Measurements from ENCODE around the gene CHST15. TPM values are rescaled to one million over a fixed set of nuclear protein-coding genes. Genes with fewer than 3 reads are reported as not detected.

Gene CHST15
- total RNA-seq, 6 experiments from 2014 or later: 0.88 to 8.7 (median 1.1) TPM

DNA sequence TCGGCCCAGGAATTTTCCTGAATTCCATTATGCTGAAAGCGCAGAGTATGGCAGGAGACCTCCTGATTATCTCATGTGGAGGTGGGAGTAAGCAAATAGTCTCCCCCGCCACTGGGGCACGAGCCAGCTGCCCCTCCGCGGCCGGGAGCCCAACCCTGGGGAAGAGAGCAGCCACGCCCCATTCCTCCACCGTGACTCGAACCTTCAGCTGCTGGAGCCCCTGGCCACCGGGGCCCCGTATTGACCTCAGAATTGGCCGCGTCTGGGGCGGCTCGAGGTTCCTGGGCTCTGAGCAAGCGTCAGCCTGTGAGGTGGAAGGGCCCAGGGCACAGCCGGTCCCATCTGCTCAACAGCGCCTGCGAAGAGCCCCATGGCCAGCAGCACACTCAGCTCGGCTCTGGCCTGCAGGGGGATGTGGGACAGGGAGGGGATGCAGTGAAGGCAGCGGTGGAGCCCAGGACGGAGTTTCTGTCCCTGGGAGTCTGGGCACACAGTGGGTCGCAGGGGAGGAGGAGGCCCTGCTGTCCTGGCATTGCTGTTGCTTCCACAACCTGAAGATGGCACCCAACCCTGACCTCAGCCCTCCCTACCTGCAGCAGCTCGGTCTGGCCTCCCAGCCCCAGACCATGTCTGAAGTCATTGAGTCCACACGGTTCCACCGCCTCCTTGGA is 97.8 kb downstream of the CHST15 start:
- Mint-ChIP-seq H3K27ac (peak overlapping the region; percentile 96), H3K36me3 (ENCODE audit: low read depth) (peaks cover 5% of the 10 kb centered on the region; the same call in 1 of the 2 replicates), H3K9me3 (no peaks in the 10 kb centered on the region), H3K4me1 (ENCODE audit: low read depth) (peaks cover 44% of the 10 kb centered on the region), H3K27me3 (ENCODE audit: insufficient read depth) (peaks cover 20% of the 10 kb centered on the region), H3K4me3 (peak overlapping the region; percentile 79)
- TF ChIP-seq, protein P1, sequence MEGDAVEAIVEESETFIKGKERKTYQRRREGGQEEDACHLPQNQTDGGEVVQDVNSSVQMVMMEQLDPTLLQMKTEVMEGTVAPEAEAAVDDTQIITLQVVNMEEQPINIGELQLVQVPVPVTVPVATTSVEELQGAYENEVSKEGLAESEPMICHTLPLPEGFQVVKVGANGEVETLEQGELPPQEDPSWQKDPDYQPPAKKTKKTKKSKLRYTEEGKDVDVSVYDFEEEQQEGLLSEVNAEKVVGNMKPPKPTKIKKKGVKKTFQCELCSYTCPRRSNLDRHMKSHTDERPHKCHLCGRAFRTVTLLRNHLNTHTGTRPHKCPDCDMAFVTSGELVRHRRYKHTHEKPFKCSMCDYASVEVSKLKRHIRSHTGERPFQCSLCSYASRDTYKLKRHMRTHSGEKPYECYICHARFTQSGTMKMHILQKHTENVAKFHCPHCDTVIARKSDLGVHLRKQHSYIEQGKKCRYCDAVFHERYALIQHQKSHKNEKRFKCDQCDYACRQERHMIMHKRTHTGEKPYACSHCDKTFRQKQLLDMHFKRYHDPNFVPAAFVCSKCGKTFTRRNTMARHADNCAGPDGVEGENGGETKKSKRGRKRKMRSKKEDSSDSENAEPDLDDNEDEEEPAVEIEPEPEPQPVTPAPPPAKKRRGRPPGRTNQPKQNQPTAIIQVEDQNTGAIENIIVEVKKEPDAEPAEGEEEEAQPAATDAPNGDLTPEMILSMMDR (IDR thresholded peaks at IDR 0.05): peak; percentile 71
- DNase-seq: peak; percentile 90

DNA sequence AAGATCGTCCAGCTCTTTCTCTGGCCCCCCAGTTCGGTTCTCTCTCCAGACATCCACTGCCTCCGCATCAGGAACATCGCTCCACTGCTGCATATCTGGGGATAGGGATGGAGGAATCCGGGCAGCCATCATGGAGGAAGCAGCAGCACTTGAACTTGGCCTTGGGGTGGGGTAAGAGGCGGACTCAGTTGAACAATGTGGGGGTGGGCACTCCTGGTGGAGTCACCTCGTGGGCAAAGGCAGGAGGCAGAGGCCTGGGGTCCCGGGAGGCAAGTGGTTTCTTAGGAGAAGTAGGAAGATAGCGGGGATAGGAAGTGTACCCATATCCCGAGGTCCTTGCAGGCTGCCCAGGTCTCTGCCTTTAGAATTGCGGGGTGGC is 98.3 kb downstream of the CHST15 start:
- TF ChIP-seq, protein P1 (IDR thresholded peaks at IDR 0.05): no peak
- Mint-ChIP-seq H3K27ac (peak overlapping the region; percentile 96), H3K4me3 (peak overlapping the region; percentile 79), H3K27me3 (ENCODE audit: insufficient read depth) (peaks cover 24% of the 10 kb centered on the region), H3K4me1 (ENCODE audit: low read depth) (peaks cover 43% of the 10 kb centered on the region), H3K9me3 (no peaks in the 10 kb centered on the region), H3K36me3 (ENCODE audit: low read depth) (peaks cover 5% of the 10 kb centered on the region; the same call in 1 of the 2 replicates)
- no peak for DNase-seq

GRCh38 chr10:123994417-123995081 is 98.8 kb downstream of the CHST15 start:
- H3K4me3 Mint-ChIP-seq: peak overlapping the region; percentile 79
- peak; percentile 92 for DNase-seq
- H3K36me3 Mint-ChIP-seq (ENCODE audit: low read depth): peaks cover 5% of the 10 kb centered on the region; the same call in 1 of the 2 replicates
- TF ChIP-seq, protein P1 (IDR thresholded peaks at IDR 0.05): peak; percentile 100
- H3K27me3 Mint-ChIP-seq (ENCODE audit: insufficient read depth): peaks cover 26% of the 10 kb centered on the region
- peaks cover 43% of the 10 kb centered on the region for H3K4me1 Mint-ChIP-seq (ENCODE audit: low read depth)
- H3K9me3 Mint-ChIP-seq: no peaks in the 10 kb centered on the region
- H3K27ac Mint-ChIP-seq: peak overlapping the region; percentile 96

DNA sequence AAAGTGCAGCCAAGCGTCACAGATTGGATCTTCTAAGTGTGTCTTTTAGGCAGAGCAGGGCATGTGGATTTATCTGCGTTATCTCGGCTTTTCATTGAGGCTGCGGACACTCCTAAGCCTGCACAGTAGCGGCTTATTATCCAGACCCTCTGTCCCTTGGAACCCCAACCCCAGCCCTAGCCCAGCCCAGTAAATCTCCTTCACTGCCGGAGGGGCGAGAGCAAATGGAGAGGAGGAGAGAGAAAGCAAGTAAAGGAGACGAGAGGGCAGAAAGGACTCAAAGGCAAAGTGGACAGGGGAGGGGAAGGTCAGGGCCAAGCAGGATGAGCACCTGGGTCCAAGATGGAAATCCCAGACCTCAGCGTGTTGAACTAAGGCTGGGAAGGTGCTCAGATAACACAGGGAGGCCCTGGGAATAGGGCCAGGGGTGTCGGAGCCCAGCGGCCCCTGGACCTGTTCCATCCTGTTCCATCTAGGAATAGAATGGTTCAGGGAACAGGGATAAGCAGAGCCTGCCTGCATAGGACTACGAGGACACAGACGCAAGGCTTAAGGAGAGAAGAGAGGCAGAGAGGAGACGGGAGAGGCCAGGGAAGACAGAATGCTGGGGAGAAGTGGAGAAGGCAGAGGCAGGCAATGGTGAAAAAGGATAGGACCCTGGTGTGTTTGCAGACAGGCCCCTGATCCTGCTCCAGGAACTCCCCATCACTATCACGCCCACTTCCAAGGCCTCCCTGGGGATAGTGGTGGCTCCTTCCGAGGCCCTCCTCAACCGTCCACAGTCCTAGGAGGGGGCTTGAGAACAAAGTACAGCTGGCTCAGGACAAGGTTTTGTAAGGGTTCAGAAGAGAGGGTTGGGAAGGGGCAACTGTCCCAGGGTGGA is 99.6 kb downstream of the CHST15 start:
- Mint-ChIP-seq H3K27me3 (ENCODE audit: insufficient read depth) (peaks cover 29% of the 10 kb centered on the region), H3K27ac (no peak overlapping the region), H3K4me3 (no peak overlapping the region), H3K9me3 (no peaks in the 10 kb centered on the region), H3K4me1 (ENCODE audit: low read depth) (peaks cover 41% of the 10 kb centered on the region), H3K36me3 (ENCODE audit: low read depth) (peaks cover 5% of the 10 kb centered on the region; the same call in 1 of the 2 replicates)
- DNase-seq: no peak
- TF ChIP-seq, protein P1 (IDR thresholded peaks at IDR 0.05): no peak

Measured in HFFc6 (cell line).